Astrocyte of the hippocampus (primary cell): Measurements from ENCODE around the gene ATP2C1.
A peak's percentile ranks its signal among the peaks of the same experiment; 100 is the strongest.

Source experiments
- DNase-seq: peaks from one replicate; pipeline ENCODE4 v3.0.0; 2011; ENCODE audit warnings: low read depth, low spot score

The ATP2C1 gene

GRCh38 chr3:130974201-130974600, 80.3 kb downstream of the ATP2C1 start:
- DNase-seq = no peak

- DNase-seq = no peak
Measured at GRCh38 chr3:130975251-130975650, 81.4 kb downstream of the ATP2C1 start.

GRCh38 chr3:130976706-130977105, 82.8 kb downstream of the ATP2C1 start:
- no peak for DNase-seq

- DNase-seq = no peak
Measured at GRCh38 chr3:130979117-130979516, 85.2 kb downstream of the ATP2C1 start.

- DNase-seq = no peak
Measured at GRCh38 chr3:130981469-130981868, 87.6 kb downstream of the ATP2C1 start.

GRCh38 chr3:130990282-130990681, 96.4 kb downstream of the ATP2C1 start:
- no peak for DNase-seq

GRCh38 chr3:130991126-130991525, 97.2 kb downstream of the ATP2C1 start:
- no peak for DNase-seq

GRCh38 chr3:130992344-130992743, 98.5 kb downstream of the ATP2C1 start:
- DNase-seq = no peak

- no peak for DNase-seq
Measured at GRCh38 chr3:130997289-130997688, 103.4 kb downstream of the ATP2C1 start.

GRCh38 chr3:131001071-131001470, 107.2 kb downstream of the ATP2C1 start:
- DNase-seq = no peak

- DNase-seq = no peak
Measured at GRCh38 chr3:131004603-131005002, 110.7 kb downstream of the ATP2C1 start.

- no peak for DNase-seq
Measured at GRCh38 chr3:131007256-131007655, 113.4 kb downstream of the ATP2C1 start.

GRCh38 chr3:131007782-131008181, 113.9 kb downstream of the ATP2C1 start:
- DNase-seq = no peak

- DNase-seq = no peak
Measured at GRCh38 chr3:131008326-131008725, 114.4 kb downstream of the ATP2C1 start.

GRCh38 chr3:131009698-131010097, 115.8 kb downstream of the ATP2C1 start:
- DNase-seq = no peak

GRCh38 chr3:131018970-131019369, 125.1 kb downstream of the ATP2C1 start:
- DNase-seq = no peak

- DNase-seq = no peak
Measured at GRCh38 chr3:131020122-131020693, 126.3 kb downstream of the ATP2C1 start.

- no peak for DNase-seq
Measured at GRCh38 chr3:131025539-131025938, 131.7 kb downstream of the ATP2C1 start.

- peak; percentile 94 for DNase-seq
Measured at GRCh38 chr3:131026321-131027151, 132.7 kb downstream of the ATP2C1 start, which contains the start of the genes ASTE1 and NEK11. TSS of gene ASTE1 (minus strand) at chr3:131026825. CDS start at chr3:131025306, 1,519 bp downstream. TSS of gene NEK11 (plus strand) at chr3:131026877. CDS start at chr3:131029709, 2,832 bp downstream.

- DNase-seq = no peak
Measured at GRCh38 chr3:131028844-131029243, 135.0 kb downstream of the ATP2C1 start.

GRCh38 chr3:131031660-131032059, 137.8 kb downstream of the ATP2C1 start:
- no peak for DNase-seq

- peak; percentile 61 for DNase-seq
Measured at GRCh38 chr3:131033480-131034080, 139.7 kb downstream of the ATP2C1 start.
